Posterior vena cava (tissue), 2 donors: ENCODE data around the gene SLITRK2. TPM values are rescaled to one million over a fixed set of nuclear protein-coding genes. Genes with fewer than 3 reads are reported as not detected.

ENCODE experiments used
- DNase-seq: peaks from one replicate; pipeline ENCODE4 v3.0.0-alpha.2; 2020; ENCODE audit warnings: low spot score
- intact Hi-C, 2 donors: fragments of 100-400 bp; cut with DNase I; formaldehyde crosslinking; loops; one replicate each; pipeline versions ENCODE4 v1.14.1 to v1.14.2; 2022 to 2023
- long read RNA-seq, 2 donors: library from polyadenylated mRNA; unstranded; transcript quantifications; one replicate each; pipeline ENCODE4 v2.0.0, GENCODE V29; 2020 to 2021
- total RNA-seq, 2 donors: library from RNA; stranded (reverse); fragmentation: NEBNext Ultra II Directional; extraction: Animal tissue kit (Norgen Biotek cat#: 25700); gene quantifications; one replicate each; pipeline ENCODE4 v1.2.1, GENCODE V29; 2021
- donor health status: DM: yes; HTN: yes; CAD: no.
- donor health status: DM: yes; HTN: yes; CAD: no.

SLITRK2 gene, protein sequence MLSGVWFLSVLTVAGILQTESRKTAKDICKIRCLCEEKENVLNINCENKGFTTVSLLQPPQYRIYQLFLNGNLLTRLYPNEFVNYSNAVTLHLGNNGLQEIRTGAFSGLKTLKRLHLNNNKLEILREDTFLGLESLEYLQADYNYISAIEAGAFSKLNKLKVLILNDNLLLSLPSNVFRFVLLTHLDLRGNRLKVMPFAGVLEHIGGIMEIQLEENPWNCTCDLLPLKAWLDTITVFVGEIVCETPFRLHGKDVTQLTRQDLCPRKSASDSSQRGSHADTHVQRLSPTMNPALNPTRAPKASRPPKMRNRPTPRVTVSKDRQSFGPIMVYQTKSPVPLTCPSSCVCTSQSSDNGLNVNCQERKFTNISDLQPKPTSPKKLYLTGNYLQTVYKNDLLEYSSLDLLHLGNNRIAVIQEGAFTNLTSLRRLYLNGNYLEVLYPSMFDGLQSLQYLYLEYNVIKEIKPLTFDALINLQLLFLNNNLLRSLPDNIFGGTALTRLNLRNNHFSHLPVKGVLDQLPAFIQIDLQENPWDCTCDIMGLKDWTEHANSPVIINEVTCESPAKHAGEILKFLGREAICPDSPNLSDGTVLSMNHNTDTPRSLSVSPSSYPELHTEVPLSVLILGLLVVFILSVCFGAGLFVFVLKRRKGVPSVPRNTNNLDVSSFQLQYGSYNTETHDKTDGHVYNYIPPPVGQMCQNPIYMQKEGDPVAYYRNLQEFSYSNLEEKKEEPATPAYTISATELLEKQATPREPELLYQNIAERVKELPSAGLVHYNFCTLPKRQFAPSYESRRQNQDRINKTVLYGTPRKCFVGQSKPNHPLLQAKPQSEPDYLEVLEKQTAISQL
- under 1 TPM; 0.24 to 0.28 TPM for total RNA-seq
- long read RNA-seq, donor 1: 0 reads
- long read RNA-seq, donor 2: 0 reads

- DNase-seq: no peak
- intact Hi-C loops: no loop called here
Observed at GRCh38 chrX:145817331-145818185, at the start of gene SLITRK2. Gene SLITRK2 (plus strand): TSS chrX:145817829. CDS start chrX:145822426, 4,597 bp downstream.

GRCh38 chrX:145773006-145773405, 44.6 kb upstream of the SLITRK2 start:
- DNase-seq: no peak
- intact Hi-C loops: no loop called here

GRCh38 chrX:145792281-145792680, 25.3 kb upstream of the SLITRK2 start:
- DNase-seq: no peak
- intact Hi-C loops: no loop called here

- no peak for DNase-seq
- intact Hi-C loops: no loop called here
Observed at GRCh38 chrX:145803508-145803907, 14.1 kb upstream of the SLITRK2 start.

DNA sequence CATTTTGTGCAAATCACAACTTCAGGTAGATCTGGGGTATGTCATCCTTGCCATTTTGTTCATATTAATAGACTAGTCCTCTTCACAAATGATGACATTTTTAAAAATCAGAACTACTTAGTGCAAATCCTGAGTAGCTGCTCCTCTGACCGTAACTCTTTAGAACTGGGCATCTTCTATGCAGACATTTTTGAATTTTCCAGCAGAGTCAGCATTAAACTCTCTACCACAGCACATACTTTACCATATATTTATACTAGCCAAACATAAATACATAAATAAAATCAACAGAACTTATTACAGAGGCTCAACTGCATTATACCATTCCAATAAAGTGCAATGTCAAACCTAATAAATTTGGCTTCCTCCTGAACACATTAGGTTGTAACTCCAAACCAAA, 4.5 kb upstream of the SLITRK2 start:
- no peak for DNase-seq
- intact Hi-C loops: no loop called here

DNA sequence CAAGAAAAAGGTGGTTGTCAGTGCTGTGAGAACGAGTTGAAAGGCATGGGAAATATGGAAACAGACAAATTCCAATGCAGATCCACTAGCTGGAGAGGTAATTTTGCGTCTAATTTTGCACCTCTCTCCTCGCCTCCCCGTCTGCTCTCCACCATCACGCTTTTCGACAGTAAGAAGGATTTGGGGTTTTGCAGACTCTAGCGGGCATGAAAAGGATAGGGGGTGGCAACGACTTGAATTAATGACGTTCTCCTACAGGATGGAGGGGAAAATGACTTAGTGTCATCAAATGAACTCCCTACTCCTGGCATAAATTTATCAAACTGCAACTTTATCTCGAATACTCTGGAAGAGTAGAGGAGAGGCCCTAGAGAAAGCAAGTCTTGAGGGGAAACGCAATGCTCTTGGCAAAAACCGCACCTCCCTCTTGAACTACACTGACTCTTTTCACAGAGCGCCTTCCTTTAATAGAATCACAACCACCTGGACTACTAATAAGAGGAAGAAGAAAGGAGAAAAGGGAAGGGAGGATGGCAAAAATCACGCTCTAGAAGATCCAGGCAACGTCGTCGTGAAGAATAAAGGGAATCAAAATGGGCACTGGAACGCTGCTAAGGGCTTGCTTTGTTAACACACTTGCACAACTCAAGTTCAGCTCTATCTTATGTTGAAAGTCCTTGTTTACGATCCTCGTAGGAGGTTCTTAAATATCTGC, 871 bp upstream of the SLITRK2 start:
- intact Hi-C loops: no loop called here
- DNase-seq: no peak

DNA sequence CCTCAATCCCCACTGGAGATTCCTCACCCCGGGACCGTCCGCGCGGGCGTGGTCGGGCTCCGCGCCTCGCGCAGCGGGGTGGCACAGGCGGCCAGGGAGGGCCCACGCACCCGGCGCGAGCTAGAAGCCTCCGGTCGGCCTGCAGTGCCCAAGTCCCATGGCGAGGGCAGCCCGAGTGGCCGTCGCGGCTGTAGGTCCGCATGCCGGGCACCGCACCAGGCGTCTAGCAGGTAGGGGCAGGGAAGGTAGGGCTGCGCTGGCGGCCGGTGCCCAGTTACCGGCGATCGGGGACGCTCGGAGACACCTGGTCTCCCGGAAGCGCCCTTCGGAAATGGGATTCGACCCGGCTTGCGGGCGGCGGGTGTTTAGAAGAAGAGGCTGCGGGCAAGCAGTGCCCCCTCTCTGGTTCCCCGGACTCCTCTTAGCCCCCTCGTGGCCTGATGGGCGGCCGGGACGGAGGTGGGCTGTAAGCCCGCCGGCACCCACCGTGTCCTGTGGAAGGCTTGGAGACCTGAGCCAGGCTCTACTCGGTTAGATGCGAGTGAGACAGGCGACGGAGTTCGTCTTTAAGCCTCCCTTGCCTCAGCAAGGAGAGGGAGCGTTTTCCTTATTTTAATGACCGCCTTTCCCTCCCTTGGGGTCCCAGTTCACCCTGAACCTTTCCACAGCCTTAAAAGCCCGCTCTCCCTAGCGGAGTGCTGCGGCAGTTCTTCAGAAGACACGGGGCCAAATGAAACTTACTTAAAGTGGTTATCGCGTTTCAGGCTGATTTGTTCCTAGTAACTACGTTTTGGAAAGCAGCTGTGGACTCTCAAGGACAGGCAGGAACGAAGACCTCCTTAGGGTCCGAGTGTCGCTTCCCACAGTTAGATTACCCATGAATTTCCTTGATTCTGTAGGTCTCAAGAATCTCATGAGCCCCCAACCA, 821 bp downstream of the SLITRK2 start:
- DNase-seq: no peak
- intact Hi-C loops: no loop called here

GRCh38 chrX:145820825-145821224, 3.2 kb downstream of the SLITRK2 start:
- no peak for DNase-seq
- intact Hi-C loops: no loop called here

GRCh38 chrX:145821291-145821897, 3.8 kb downstream of the SLITRK2 start:
- intact Hi-C loops: no loop called here
- no peak for DNase-seq

GRCh38 chrX:145821898-145822571, 4.4 kb downstream of the SLITRK2 start:
- intact Hi-C loops: no loop called here
- DNase-seq: no peak

GRCh38 chrX:145823132-145823531, 5.5 kb downstream of the SLITRK2 start:
- DNase-seq: no peak
- intact Hi-C loops: no loop called here

- DNase-seq: no peak
- intact Hi-C loops: no loop called here
Observed at GRCh38 chrX:145825896-145826295, 8.3 kb downstream of the SLITRK2 start.

DNA sequence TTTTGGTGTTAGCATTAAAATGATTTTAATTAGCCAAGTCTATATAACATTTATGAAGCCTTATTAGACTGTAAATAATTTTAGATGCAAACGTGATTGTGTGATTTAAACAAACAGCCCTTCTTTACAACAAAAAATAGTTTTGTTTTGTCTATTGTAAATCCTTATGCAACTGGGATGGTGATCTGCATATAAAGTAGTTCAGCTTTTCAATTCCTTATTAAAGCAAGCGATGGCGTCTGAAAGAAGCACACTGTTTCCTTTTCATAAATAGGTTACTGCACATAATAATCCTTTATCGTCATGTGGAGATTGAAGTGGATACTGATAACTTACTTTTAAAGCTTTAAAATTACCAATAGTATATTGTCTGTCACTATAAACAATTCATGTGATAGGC, 8.8 kb downstream of the SLITRK2 start:
- no peak for DNase-seq
- intact Hi-C loops: no loop called here

- DNase-seq: no peak
- intact Hi-C loops: no loop called here
Observed at GRCh38 chrX:145832796-145833195, 15.2 kb downstream of the SLITRK2 start.

DNA sequence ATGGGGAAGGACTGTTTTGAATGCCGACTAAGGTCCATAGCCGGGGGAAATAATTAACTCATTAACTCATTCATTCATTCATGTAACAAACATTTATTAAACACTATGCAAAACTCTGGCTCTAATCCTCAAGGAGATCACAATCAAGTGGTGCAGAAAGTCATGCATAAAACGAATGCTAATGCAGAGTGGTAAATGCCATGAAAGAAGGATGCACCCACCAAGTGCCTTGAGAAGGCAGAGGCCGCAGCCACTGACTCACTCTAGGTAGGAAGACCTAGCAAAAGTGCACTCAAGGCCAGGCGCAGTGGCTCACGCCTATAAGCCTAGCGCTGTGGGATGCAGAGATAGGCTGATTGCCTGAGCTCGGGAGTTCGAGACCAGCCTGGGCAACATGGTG, 22.9 kb downstream of the SLITRK2 start:
- DNase-seq: no peak
- intact Hi-C loops: no loop called here

DNA sequence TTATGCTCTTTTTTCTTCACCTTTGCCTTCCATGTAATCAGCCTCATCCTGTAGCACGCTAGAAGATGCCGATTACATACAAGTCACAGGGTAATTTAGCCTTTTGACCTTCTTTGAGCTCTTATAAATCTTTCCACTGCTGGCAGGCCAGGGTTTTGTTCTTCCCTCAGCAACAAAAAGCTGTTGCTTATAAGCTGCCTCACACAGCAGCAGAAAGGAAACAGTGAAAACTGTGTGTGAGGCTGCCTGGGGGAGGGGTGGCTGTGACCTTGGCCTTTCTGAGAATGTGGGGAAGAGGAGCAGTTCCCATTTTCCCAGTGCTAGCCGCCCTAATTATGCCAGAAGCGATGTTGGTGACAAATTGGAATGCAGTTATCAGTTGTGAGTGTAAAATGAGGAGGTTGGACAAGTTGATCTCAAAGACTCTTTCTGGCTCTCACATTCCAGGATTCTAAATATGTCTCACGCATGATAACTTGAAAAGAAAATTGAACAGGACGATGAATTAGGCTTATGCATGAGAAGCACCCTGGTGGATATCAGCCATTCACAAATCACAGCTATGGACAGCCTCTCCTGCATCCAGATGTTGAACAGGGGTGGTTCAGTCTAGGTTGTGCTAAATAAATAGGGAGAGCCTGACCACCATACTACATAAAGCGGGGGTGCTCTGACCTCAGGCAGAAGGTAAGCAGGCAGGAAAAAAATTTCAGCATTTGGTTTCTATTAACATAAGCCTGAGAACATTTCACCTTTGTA, 25.7 kb downstream of the SLITRK2 start:
- no peak for DNase-seq
- intact Hi-C loops: no loop called here
